GM12875 (cell line): ENCODE data around the gene USP49.

Experiments
- H3K4me3 ChIP-seq: one replicate; pipeline ENCODE4 v1.5.1; 2011; ENCODE audit warnings: low read depth, low read length, control low read depth
- CTCF ChIP-seq: IDR thresholded peaks from 2 replicates; pipeline ENCODE4 v1.5.1; 2011; ENCODE audit warnings: low read depth, mild to moderate bottlenecking, control low read depth, inconsistent platforms, low read length, moderate library complexity, borderline replicate concordance; ENCODE audit not compliant: insufficient read depth

USP49 gene

GRCh38 chr6:41922154-41922553 lies 27.0 kb upstream of the USP49 start:
- no peak for TF ChIP-seq CTCF
- peak overlapping the region; percentile 74 for H3K4me3 ChIP-seq

GRCh38 chr6:41921712-41921998 lies 26.5 kb upstream of the USP49 start:
- peak overlapping the region; percentile 74 for H3K4me3 ChIP-seq
- no peak for TF ChIP-seq CTCF

GRCh38 chr6:41920921-41921711 lies 25.9 kb upstream of the USP49 start, which contains the start of the genes BYSL and MED20:
Gene BYSL (plus strand): TSS chr6:41921499. CDS start chr6:41921563, 64 bp downstream.
Gene MED20 (minus strand): TSS chr6:41921139. CDS start chr6:41921018, 121 bp downstream.
- peak within 1 kb of the TSS; percentile 74 for H3K4me3 ChIP-seq
- peak; percentile 92 for TF ChIP-seq CTCF

GRCh38 chr6:41917528-41917927 lies 22.4 kb upstream of the USP49 start:
- no peak overlapping the region for H3K4me3 ChIP-seq
- no peak for TF ChIP-seq CTCF

GRCh38 chr6:41914869-41915530 lies 19.8 kb upstream of the USP49 start:
- TF ChIP-seq CTCF = no peak
- H3K4me3 ChIP-seq = no peak overlapping the region

- TF ChIP-seq CTCF = no peak
- no peak overlapping the region for H3K4me3 ChIP-seq
Measured at GRCh38 chr6:41914343-41914742, 19.2 kb upstream of the USP49 start.

GRCh38 chr6:41909727-41910126 lies 14.6 kb upstream of the USP49 start:
- H3K4me3 ChIP-seq = no peak overlapping the region
- no peak for TF ChIP-seq CTCF
